Adrenal gland (tissue), 5 donors: Measurements from ENCODE around the gene CEP72.

ENCODE experiments used
- POLR2A ChIP-seq, 2 donors: fragments of 450-650 bp; IDR thresholded peaks; one replicate each; pipeline ENCODE4 v1.6.1; 2017; ENCODE audit warnings: antibody characterized with exemption in 2 of 2, mild to moderate bottlenecking in 2 of 2, moderate library complexity in 1 of 2
- TF ChIP-seq, protein P1 (sequence below), 6 experiments: fragments of 450-650 bp in 4 of 6; fragments of 200-600 bp in 2 of 6; sonication (generic) in 1 of 6; IDR thresholded peaks; 1 replicate in 5 of 6; 2 replicates in 1 of 6; pipeline versions ENCODE4 v1.5.1 to v1.8.0; 2016 to 2021; ENCODE audit warnings: antibody characterized with exemption in 6 of 6, mild to moderate bottlenecking in 2 of 6, moderate library complexity in 1 of 6
- donor health status: DM: no; HTN: no; CAD: no.

DNA sequence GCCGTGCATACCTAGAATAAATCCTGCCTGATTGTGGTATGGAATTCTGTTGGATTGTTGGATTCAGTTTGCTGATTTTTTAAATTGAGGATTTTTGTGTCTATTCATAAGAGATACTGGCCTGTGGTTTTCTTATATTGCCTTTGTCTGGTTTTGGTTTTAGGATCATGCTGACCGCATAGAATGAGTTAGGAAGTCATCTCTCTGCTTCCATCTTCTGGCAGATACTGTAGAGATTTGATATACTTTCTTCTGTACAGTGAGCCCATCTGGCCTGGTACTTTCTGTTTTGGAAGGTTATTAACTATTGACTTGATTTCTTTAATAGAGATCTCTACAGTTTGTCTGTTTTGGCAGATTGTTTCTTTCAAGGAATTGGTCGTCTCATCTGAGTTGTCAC, 14.7 kb downstream of the CEP72 start:
- TF ChIP-seq, protein P1, sequence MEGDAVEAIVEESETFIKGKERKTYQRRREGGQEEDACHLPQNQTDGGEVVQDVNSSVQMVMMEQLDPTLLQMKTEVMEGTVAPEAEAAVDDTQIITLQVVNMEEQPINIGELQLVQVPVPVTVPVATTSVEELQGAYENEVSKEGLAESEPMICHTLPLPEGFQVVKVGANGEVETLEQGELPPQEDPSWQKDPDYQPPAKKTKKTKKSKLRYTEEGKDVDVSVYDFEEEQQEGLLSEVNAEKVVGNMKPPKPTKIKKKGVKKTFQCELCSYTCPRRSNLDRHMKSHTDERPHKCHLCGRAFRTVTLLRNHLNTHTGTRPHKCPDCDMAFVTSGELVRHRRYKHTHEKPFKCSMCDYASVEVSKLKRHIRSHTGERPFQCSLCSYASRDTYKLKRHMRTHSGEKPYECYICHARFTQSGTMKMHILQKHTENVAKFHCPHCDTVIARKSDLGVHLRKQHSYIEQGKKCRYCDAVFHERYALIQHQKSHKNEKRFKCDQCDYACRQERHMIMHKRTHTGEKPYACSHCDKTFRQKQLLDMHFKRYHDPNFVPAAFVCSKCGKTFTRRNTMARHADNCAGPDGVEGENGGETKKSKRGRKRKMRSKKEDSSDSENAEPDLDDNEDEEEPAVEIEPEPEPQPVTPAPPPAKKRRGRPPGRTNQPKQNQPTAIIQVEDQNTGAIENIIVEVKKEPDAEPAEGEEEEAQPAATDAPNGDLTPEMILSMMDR (IDR thresholded peaks at IDR 0.05), result no peak
- TF ChIP-seq POLR2A (IDR thresholded peaks at IDR 0.05), result no peak
